Activated T-helper 1 cell treated with Interleukin-2 at 50 U/mL for 16 hours (primary cell): ENCODE measurements around the gene SCN4A.
"Not testable (repeated sequence)": the region's sequence is repeated elsewhere in the genome, so short reads cannot be mapped to it uniquely, and the experiment has no call there.

Experiments
- DNase-seq: peaks from one replicate; pipeline ENCODE4 v3.0.0-alpha.2; 2020; ENCODE audit warnings: low read depth

Gene SCN4A

DNA sequence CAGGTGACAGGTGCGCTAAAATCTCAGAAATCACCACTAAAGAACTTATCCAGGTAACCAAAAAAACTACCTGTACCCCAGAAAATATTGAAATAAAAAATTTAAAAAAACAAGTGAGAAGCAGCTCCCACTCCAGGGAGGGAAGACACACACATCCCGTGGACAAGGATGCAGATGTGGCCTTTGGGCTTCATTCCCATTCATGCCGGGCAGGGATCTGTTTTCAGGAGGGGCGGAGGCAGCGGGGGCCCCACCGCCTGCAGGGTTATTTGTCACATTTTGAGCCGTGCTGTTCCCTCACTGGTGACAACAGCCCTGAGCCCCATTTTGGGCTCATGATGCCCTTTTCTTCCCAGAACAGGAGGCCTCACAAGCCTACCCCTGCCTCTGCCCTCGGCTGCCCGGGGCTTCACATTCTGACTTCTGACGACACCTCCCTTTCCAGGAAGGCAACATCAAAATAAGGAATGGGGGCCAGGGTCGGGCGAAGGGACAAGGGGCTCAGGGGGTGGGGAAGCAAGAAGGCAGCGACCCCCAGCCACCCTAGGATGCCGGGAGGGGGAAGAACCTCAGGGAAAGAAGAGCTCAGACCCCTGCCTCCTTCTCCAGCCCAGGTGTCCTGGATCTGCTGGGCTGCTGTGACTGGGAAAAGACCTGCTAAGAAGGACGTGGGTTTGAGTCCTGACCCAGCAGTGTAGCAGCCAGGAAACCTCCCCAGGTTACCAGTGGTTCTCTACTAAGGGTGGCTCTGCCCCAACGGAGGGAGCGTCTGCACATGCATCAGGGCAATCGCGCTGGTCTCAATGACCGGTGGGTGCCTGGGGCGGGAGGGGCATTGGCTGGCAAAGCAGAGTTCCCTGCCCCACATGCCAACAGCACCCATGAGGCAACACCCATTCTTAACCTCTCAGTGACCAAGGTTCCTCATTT is 38.3 kb downstream of the SCN4A start:
- DNase-seq = no peak

DNA sequence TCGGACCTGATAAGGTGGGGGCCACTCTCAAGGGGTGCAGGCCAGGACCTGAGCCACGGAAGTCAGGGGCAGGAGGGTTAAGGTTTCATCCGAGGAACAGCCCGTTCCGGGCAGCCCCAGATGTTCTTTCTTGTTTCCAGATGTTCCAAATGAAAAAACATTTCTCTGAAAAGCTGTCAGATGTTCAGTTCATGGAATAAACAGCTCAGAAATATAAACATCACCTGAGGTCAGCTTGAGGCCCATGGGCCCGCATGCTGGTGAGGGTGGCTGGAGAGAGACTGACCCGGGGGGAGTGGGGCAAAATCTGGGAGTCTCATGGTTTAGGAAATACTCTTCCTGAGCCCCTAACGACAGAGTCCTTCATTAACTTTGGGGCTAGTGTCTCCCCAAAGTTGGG is 39.1 kb downstream of the SCN4A start:
- no peak for DNase-seq

- DNase-seq = no peak
Observed at GRCh38 chr17:63932721-63933120, 40.0 kb downstream of the SCN4A start.

GRCh38 chr17:63931981-63932561 is 40.6 kb downstream of the SCN4A start, which contains the start of gene CD79B:
TSS of gene CD79B (minus strand) at chr17:63932331. CDS start at chr17:63932261, 70 bp downstream.
- peak; percentile 14 for DNase-seq

DNA sequence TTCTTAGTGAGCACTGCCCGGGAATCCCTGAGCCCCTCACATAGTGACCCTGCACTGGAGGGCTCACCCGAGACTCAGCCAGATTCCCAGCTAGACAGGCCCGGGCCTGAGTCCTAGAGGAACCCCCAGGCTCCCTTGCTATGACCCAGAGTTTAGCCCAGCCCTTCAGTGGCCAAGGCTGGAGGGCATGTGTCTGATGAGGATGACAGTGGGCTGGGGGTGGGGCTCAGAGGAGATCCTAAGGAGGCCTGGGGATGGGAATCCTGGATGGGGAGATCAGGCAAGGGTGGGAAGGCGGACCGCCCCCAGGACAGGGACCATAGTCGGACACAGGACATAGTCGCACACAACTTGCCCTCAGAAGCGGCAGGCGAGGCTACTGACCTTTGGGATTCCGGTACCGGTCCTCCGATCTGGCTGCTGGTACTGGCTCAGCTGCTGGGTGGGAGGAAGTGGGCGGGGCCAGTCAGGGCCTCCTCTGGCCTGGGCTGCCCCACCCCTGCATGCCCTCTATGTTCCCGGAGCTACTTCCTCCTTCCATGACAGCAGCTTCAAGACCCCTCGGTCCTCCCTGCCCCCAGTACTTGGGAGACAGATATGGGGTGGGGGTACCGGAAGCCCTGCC is 41.7 kb downstream of the SCN4A start:
- peak; percentile 52 for DNase-seq

DNA sequence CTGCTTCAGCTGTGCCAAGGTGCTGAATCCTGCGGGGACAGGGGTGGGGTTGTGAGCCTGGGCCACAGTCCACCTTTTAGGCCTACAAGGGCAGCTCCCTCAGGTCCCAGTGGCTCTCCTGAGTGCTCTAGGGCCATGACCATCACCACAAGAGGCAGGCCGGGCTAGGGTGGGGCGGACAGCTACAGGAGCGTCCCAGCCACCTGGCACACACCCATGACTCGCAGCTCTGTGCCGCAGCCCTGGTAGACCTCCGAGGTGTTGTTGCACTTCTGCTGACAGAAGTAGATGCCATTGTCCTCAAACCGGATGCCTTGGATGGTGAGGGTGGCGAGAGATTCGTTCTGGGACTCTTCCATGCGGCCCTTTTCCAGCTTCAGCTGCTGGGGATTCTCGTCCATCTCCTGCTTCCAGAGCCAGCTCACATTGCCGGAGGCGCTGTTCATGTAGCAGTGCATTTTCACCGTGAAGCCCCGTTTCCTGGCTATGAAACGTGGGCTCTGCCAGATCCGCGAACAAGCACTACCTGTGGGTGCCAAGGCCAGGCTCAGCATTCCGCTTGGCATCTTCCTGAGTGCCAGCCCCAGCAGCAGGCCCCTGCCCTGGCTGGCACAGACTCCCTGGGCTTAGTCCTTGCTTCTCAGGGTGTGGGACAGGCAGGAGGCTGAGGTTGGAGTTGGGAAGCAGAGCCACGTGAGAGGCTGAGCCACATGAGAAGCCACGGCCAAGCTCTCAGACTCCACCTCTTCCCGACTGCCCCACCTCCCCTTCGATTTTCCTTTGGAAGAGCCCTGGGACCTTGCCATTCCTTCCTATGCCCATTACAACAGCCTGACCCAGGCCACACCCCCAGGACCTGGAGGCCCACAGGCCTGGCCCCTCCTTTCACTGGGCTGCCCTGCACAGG is 42.6 kb downstream of the SCN4A start:
- no peak for DNase-seq

DNA sequence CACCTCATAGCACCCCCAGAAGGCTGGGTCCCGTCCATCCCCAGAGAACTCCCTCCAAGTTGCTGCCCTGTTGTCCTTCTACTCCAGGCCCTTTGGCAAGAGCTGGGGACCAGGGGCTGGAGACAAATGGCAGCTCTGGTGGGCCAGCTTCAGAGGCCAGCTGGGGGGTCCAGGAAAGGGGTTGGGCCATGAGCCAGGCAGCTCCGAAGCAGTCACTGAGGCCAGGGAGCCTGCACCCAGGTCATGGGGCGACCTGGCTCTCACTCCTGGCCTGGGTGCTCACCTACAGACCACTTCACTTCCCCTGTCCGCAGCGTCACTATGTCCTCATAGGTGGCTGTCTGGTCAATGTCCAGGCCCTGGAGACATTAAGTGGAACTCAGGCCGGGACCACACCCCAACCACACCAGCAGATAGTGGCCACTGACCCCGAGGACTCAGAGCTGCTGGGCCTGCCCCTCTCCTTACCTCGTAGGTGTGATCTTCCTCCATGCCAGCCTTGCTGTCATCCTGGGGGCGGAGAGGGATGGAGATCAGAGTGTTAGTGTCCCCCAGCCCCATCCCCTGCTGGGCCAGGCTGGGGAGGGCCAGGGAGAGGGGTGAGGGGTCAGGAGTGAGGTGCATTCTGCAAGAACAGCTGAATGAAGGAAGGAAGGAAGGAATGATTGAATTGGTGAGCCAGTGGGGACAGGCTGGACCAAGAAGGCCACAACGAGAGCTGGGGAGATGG is 43.6 kb downstream of the SCN4A start:
- no peak for DNase-seq

DNA sequence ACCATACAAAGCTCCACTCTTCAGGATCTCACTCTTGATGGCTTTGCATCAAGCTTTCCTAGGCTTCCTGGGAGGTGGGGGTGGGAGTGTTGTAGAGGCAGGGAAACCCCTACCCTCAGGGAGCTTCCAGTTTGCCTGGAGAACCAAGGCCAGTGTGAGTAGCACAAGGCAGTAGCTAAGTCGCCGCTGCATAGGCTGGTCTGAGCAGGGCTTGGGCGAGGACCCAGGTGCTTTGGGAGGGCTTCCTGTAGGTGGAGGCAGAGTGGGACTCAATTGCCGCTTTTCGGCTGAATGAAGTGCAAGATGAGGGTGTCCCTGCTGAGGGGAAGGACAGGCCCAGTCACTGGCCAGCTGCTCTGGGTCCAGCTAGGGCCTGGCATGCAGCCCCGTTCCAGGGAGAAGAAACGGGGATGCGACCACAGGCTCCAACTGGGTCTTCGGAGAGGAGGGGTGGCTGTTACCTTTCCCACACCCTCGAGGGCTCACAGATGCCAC is 44.5 kb downstream of the SCN4A start:
- no peak for DNase-seq

DNA sequence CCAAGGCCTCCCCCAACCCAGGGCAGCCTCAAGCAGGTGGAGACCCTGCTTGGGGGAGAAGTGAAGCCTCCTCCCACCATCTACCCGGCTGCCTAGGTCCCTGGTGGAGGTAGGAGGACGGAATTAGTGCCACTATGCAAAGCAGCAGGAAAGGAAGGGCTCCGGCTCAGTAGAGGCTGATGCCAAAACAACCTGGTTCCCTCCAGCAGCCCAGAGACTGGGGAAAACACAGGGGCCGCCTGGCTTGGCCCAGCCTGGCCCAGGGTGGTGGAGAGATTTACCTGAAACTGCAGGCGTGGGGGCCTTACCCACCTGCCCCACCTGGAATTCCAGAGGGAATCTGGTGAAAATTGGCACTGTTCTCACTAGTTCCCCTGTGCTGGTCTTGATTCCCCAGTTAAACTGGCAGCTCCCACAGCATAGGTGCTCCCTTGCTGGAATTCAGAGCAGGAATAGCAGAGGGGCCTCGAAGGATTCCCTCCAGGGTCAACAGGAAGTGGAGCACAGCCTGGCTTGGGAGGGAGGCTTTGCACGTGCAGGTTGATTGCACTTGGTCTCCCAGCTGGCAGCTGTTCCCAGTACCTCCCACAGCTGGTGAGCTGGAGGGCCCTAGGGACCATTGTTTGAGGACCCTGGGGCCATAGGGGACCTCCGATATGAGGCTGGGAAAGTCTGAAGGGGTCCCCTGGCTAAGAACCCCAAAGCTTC is 45.1 kb downstream of the SCN4A start:
- no peak for DNase-seq

DNA sequence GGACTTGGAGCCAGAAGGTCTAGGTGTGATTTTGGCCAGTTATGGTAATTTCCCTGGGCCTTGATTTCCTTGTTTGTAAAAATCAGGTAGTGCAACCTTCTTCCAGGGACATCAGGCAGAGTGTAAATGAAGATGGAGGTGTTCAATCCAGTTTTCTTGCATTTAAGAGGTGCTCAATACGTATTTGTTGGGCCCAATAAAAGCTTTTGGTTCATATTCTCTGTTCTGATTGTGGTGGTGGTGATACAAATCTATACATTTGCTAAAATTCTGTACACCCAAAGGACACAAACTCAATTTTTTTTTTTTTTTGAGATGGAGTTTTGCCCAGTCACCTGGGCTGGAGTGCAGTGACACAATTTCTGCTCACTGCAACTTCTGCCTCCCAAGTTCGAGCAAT is 46.6 kb downstream of the SCN4A start:
- DNase-seq = no peak

DNA sequence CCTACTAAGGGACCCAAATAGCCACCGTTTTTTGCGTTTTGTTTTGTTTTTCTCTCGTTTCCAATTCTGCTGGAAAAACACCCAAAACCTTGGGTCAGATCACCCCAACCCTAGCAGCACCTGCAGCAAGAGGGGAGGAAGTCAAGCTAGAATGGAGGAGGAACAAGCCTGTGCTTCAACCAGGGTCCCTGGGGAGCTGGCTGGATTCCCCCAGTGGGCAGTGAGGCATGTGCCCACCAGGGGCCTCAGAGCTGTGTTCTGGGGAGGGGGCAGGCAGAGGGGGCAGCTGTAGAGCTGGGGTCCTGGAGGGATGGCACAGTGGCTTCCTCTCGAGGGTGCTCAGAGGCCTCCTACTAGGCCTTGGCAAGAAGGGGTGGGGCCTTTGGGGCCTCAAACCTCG is 47.1 kb downstream of the SCN4A start:
- no peak for DNase-seq

- DNase-seq = not testable (repeated sequence)
Observed at GRCh38 chr17:63922402-63922801, 50.3 kb downstream of the SCN4A start.

DNA sequence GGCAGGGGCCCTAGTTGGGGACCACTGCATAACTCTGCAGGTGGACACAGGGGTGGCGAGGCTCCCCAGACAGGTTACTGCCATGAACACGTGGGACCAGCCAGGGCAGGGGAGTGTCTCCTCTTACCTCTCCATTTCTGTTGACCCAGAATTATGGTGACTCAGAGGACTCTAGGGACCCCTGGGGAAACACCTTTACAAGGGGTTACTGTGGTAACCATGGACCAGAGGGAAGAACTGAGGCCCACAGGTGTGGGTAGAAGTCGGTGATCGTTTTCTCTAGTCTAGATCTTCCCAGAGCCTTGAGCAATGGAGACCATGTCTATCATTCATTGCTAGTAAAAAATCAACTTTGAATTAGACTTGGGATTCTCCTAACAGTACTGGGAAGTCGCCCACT is 51.9 kb downstream of the SCN4A start:
- DNase-seq = not testable (repeated sequence)

GRCh38 chr17:63920050-63920449 is 52.7 kb downstream of the SCN4A start:
- not testable (repeated sequence) for DNase-seq

DNA sequence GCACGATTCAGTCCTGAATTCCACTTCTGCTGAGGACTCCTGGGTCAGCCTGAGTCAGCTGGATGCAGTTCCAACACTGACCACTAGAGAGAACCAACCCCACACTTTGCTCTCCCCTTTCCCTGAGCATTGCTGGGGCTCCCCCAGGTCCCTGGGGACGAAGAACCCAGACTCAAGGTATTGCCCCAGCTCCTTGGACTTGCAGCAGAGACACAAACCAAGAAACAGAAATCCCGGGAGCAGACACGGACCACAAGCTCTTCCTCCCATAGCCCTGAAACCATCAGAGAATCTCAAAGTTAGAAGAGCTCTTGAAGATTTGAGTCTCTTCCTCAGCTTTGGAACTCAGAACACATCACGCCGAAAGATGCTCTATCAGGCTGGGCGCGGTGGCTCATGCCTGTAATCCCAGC is 53.4 kb downstream of the SCN4A start:
- DNase-seq = peak; percentile 51

- not testable (repeated sequence) for DNase-seq
Observed at GRCh38 chr17:63918789-63919305, 53.9 kb downstream of the SCN4A start, which contains the start of gene GH1. TSS of gene GH1 (minus strand) at chr17:63918839. CDS start at chr17:63918776, 63 bp downstream.

- no peak for DNase-seq
Observed at GRCh38 chr17:63918305-63918704, 54.4 kb downstream of the SCN4A start.

DNA sequence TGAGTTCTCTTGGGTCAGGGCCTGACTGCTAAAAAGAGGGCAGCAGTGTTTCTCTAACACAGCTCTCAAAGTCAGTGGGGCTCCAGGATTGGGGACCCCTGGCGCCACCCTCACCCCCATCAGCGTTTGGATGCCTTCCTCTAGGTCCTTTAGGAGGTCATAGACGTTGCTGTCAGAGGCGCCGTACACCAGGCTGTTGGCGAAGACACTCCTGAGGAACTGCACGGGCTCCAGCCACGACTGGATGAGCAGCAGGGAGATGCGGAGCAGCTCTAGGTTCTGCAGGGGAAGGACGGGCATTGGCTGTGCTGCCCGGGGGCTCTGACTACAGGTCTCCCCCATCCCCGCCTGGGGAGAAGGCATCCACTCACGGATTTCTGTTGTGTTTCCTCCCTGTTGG is 55.1 kb downstream of the SCN4A start:
- no peak for DNase-seq

DNA sequence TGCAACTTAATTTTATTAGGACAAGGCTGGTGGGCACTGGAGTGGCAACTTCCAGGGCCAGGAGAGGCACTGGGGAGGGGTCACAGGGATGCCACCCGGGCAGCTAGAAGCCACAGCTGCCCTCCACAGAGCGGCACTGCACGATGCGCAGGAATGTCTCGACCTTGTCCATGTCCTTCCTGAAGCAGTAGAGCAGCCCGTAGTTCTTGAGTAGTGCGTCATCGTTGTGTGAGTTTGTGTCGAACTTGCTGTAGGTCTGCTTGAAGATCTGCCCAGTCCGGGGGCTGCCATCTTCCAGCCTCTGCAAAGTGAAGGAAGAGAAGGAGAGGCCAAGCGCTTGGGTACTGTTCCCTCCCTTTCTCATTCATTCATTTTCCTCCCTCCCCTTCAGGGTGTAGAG is 55.5 kb downstream of the SCN4A start:
- not testable (repeated sequence) for DNase-seq
